ENCODE results near the gene FXYD5.
"Not testable (repeated sequence)": the region's sequence is repeated elsewhere in the genome, so short reads cannot be mapped to it uniquely, and the experiment has no call there.

FXYD5 gene

DNA sequence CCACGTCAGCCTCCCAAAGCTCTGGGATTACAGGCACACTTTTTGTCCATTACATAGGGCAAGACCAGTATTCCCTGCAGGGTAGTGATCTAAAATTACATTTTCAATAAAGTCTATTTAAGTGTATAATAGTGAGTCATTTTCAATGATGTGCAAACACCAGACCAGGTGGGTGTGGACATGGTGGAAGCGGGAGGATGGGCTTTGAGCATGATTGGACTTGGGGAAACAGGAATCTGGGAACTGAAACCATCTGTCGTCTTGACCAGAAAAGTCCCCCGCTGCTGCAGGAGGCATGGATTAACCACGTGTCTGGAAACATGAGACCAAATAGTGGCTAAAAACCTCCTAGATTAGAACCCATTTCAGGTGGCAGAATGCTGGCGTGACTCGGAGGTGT, 34.0 kb upstream of the FXYD5 start:
- DNase-seq, result no peak

DNA sequence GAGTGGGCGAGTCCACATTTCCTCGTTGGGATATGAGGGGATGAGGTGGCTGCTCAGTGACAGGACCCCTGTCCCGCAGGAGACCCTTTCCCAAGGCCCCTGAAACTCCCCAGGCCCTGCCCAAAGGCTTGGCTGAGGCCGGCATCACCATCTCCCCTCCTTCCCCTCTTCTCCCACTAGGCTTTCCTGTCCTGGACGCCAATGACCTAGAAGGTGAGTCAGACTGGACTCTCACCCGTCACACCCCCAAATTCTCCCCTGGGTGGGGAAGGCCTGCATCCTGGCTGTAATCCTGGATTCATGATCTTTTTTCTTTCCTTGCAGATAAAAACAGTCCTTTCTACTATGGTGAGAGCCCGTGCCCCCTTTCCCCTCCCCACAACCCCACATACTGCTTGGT, 33.6 kb upstream of the FXYD5 start:
- DNase-seq, result no peak

DNA sequence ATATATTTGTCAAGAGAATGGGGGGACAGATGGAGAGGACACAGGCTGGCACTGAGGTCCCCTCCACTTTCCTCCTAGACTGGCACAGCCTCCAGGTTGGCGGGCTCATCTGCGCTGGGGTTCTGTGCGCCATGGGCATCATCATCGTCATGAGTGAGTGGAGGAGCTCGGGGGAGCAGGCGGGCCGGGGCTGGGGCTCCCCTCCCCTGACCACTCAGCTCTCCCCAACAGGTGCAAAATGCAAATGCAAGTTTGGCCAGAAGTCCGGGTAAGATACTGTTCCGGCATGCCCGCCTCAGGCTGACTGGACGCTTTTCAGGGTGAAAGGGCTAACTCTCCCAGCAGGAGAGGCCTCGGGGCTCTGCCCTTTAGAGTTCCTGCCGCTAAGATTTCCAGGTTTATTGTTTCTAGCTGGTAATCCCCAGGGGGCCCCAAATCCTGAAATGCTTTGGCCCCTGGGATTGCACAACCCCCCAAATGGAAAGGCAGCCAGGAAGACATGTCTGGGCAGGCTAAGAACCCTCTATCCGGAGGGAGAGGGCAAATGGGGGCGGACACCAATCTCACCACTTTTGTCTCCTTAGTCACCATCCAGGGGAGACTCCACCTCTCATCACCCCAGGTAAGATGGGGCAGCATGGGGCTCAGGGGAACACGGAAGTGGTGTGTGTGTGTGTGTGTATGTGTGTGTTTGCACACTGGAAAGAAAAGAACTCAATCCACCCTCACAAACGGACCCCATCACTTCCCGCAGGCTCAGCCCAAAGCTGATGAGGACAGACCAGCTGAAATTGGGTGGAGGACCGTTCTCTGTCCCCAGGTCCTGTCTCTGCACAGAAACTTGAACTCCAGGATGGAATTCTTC, 31.6 kb upstream of the FXYD5 start:
- DNase-seq, result no peak

DNA sequence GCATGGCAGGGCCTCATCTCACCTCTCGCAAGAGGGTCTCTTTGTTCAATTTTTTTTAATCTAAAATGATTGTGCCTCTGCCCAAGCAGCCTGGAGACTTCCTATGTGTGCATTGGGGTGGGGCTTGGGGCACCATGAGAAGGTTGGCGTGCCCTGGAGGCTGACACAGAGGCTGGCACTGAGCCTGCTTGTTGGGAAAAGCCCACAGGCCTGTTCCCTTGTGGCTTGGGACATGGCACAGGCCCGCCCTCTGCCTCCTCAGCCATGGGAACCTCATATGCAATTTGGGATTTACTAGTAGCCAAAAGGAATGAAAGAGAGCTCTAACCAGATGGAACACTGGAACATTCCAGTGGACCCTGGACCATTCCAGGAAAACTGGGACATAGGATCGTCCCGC, 31.0 kb upstream of the FXYD5 start:
- DNase-seq, result no peak

DNA sequence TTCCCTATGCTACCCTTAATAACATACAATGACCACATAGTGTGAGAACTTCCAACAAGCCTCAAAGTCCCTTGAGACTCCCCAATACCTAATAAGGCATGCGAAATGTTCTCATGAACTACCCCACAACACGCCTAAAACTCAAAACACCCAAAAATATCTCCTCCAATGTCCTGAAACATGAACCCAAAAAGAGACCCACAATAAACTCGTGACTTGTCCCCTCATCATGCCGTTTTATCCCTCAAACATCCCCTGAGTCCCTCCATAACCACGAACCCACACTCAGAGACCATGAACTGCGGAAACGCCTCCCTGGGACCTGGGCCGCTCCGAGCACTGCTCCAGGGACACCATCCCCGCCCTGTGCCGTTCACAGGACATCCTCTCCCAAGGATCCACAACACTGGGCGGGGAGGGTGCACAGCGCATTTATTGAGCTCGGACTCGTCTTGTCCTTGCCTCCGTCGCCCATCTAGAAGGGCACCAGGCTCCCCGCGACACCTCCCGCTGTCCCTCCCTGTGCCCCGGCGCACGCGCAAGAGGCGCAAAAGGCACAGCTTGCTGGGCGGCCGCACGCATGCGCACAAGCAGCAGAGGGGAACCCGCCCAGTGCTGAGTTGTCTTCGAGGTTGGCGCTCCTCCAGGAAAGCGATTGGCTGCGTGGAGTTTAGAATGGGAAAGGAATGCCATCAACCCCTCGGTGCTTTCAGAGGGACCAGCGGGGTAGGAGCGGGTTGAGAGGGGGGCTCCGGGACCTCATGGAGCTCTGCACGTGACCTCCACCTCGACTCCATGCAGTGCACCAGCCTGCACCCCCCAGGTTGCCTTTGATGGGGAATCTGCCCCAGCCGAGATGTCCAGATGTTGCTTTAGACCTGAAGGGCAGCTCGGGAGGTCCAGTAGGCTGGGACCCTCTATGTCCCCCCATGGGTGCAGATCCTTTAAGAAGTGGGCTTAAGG, 30.2 kb upstream of the FXYD5 start:
- peak; percentile 86 for DNase-seq

DNA sequence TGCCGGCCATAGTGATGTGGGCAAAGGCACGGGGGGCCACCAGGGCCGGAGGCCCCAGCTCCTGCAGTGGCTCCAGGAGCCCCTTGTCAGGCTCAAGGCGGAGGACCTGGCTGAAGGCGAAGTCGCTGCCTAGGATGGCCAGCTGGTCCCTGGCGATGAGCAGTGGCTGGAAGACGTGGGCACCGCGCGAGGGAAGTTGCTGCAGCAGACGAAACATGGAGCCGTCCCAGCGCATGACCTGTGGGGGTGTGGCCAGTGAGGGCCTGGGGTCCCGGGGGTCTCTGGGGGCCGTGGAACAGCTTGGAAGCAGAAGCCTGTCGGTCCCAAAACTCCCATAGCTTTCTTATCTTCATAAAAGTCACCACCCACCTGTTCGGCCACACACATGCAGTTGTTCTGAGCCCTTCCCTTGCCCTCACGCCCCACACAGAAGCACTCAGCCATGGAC, 29.2 kb upstream of the FXYD5 start:
- no peak for DNase-seq

DNA sequence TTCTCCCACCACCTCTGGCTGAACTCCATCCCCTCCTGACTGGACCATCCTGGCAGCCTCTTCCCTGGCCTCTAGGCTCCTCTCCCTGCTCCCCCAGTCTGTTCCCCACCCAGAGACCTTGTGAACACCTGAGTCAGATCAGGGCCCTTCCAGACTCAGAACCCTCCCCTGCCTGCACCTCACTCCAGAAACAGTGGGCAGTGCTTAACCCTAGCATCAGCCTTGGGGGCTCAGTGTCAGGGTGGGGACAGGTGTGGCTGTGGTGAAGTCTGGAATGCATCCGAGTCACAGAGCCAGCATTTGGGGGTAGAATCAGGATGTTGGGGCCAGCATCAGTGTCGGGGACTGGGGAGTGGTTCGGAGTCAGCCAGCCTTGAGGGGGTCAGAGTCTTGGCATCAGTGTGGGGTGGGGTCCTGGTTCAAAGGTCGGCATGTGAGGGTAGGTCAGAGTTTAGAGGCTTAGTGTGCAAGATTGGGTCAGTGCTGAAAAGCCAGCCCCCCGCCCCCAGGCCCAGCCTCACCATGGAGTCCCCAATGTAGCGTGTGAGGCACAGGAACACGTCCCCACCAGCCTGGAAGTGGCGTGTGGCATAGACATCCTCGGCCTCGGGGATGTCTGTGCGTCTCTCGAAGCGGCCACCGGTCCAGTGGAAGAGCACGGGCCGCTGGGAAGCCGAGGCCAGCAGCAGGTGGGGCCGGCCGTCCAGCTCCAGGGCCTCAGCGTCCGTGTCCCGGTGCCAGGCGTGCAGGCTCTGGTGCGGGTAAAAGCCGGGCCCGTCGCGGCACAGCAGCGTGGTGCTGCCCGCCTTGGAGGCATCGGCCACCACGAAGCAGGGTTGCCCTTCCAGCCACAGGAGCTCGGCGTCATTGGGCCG, 28.5 kb upstream of the FXYD5 start:
- DNase-seq, result no peak

DNA sequence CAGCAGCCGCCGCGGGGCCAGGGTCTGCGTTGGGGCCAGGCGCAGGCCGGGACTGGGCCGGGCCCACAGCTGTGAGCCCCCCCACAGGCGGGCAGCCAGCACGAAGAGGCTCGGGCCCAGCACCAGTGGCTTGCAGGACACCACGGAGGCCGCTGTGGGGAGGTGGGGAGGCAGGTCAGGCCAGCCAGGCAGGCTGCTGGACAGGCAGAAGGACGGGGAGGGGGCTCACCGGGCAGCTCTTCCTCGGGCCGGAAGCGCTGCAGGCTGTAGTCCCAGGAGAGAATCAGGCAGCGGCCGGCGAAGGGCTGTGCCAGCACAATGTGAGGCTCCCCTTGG, 27.9 kb upstream of the FXYD5 start:
- no peak for DNase-seq

DNA sequence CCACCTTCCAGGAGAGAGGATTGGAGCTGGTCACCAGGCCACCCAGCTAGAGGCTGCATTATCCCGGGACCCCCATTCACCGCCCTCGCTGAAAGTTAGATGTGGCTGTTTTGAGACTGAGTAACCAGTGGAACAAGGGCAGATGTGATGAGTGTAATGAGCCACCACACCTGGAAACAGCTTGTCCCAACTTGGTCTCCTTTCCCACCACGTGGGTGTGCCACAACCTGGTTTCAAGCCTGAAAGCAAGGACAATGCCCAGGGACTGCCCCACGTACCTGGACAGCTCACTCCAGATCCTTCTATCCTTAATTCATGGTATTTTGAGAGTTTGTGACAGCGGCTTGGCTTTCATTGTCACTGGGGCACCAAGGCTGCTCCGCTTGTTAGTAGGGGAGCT, 26.7 kb upstream of the FXYD5 start:
- no peak for DNase-seq

DNA sequence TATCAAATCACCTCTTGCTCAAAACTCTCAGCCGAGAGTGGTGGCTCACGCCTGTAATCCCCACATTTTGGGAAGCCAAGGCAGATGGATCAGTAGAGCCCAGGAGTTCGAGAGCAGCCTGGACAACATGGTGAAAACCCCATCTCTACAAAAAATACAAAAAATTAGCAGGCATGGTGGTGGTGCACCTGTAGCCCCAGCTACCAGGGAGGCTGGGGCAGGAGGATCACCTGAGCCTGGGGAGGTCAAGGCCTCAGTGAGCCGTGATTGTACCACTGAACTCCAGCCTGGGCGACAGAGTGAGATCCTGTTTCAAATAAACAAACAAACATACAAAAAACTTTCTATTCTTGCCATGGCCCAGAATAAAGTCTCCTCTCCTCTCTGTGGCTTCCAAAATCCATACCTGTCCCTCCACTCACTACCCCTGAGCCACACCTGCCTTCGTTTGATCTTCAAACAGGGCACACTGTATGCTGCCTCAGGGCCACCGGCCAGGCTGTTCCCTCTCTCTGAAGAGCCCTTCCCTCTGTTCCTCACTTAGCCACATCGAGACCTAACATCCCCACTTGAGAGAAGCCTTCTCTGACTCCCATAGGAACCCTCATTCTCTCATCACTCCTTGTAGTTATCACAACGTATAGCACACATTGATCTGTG, 26.0 kb upstream of the FXYD5 start:
- no peak for DNase-seq

DNA sequence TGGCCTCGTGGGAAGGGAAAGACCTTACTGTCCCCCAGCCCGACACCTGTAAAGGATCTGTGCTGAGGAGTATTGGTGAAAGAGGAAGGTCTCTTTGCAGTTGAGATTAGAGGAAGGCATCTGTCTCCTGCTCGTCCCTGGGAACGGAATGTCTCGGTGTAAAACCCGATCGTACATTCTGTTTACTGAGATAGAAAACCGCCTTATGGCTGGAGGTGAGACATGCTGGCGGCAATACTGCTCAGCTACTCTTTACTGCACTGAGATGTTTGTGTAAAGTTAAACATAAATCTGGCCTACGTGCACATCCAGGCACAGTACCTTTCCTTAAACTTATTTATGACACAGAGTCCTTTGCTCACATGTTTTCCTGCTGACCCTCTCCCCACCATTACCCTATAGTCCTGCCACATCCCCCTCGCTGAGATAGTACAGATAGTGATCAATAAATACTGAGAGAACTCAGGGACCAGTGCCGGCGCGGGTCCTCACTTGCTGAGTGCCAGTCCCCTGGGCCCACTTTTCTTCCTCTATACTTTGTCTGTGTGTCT, 24.7 kb upstream of the FXYD5 start:
- DNase-seq, result not testable (repeated sequence)

DNA sequence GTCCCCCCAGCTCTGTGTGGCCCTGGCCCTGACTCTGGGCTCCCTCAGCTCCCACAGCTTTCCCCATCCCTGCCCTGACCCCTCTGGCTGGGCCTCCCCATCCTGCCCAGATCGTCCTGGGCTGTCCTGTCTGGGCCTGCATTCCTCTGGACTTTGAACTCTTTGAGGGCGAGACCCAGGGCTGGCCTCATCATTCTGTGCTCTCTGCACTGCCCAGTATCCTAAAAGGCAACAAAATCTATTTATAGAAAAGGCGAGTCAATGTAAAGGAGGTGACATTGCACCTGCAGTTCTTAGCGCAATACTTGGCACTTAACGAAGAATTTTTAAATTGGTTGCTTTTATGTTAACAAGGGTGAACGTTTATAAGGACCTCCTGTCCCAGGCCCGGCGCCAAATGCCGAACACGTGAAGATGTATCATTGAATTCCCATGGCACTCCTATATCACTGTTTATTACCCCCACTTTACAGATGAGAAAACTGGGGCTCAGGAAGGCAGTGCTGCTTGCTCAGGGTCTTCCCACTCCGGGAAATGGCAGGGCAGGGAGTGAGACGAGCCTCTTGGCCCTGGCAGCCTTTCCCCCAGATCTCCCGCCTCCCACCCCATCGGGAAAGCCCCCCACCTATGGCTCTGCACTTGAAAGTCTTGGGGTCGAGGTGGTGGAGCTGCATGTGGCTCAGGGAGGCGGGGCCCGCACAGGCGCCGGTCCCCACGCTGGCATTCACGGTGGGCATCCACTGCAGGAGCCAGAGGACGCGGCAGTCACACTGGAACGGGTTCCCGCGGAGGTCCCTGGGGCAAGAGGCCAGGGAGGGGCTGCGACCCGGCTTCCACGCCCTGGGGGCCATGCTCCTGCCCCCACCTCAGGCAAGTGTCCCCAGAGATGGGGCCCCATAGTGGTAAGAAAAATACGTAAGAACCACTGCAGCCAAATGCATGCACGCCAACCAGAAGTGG, 23.5 kb upstream of the FXYD5 start:
- DNase-seq, result no peak

DNA sequence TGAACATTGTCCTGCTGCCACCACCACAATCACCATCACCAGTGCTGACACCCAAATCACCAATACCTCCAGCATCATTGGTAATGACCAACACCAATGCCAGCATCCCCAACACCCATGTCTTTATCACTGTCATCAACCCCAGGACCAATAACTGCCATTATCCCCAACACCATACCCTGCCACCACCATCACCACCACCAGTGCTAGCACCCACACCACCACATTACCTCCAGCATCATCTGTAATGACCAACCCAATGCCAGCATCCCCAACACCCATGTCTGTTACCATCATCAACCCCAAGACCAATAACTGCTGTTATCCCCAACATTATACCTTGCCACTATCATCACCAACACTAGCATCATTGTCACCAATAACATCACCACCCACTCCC, 22.3 kb upstream of the FXYD5 start:
- no peak for DNase-seq

DNA sequence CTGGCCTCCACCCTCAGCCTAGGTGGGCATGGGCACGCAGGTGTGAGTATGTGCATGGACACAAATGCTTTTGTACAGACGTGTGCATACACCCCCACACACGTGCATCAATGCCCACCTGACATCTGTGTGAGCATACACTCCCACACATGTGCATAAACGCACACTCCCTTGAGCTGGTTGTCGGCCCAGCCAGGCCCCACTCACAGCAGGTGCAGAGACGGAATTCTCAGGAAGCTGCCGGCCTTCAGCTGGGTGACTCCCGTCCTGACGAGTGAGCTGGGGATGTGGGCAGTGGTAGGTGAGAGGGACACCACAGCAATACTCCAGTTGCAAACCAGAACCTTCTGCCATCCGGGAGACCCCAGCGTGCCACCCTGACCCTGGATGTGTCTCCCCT, 20.7 kb upstream of the FXYD5 start:
- no peak for DNase-seq

DNA sequence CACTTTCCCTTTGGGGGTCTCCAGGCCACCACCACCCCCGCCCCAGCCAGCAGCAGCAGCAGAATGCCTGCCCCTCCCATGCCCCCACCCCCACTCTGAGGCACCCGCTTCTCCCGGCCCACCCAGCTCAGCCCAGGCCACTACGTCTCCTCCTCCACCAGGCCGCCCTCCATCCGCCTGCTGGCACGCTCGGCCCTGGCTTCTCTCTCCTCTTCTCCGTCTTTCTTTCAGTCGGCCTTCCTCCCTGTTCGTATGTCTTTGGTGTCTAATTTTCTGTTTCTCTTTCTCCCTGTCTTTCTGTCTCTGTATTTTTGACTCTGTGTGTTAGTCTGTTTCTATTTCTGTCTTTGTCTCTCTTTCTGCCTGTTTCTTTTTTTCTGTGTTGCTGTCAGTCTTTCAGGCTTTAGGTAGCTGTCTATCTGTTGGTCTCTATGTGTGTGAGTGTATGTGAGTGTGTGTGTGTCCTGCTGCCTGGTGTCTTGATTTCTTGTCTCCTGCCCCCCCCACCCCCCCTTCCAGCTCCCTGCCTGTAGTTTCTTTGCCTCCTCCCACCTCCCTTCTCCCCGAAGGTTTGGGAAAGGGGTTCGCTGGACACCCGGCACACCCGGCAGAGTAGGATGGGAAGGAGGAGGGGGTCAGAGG, 19.8 kb upstream of the FXYD5 start, which contains the start of gene LGI4:
TSS of gene LGI4 (minus strand) at position 459 of the 642 bp plus-strand sequence. CDS start at position 80, 379 bp downstream.
- no peak for DNase-seq

DNA sequence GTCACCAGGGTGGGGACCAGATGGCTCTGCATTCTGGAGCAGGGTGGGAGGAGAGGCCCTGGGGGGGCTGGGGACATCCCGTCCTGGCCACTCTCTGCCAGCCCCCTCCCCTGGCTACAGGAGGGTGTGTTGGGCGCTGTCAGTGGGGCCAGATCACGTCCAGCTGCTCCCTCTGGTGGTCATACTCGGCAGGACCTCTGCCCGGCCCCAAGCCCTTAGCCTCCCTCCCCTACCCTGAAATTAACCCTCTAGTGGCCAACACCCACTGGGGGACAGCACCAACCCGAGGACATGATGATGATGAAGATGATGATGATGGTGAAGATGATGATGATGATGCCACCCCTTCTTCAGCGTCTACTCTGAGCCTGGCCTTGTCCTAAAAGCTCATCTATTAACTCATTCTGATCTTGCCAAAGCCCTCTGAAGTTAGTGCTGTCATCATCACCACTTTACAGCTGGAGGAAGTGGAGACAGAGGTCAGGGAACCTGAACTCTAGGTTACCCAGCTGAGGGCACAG, 19.1 kb upstream of the FXYD5 start:
- DNase-seq, result peak; percentile 91

DNA sequence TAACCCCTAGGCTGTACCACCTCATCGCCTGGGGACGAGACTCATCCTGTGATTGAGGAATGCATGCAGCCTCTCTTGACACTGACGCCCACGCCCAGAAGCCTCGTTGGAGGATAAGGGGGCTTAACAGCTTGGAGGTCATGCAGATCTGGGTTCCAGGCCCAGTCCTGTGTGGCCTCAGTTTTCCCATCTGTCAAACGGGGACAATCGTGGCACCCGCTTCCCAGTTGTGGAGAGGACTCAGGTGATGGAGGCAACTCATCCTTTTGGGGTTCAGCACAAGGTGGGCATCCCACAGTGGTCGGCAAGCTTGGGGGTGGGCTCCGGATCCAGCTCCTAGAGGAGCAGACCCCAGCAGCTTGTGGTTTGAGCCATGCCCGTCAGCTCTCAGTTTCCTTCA, 18.3 kb upstream of the FXYD5 start:
- no peak for DNase-seq

DNA sequence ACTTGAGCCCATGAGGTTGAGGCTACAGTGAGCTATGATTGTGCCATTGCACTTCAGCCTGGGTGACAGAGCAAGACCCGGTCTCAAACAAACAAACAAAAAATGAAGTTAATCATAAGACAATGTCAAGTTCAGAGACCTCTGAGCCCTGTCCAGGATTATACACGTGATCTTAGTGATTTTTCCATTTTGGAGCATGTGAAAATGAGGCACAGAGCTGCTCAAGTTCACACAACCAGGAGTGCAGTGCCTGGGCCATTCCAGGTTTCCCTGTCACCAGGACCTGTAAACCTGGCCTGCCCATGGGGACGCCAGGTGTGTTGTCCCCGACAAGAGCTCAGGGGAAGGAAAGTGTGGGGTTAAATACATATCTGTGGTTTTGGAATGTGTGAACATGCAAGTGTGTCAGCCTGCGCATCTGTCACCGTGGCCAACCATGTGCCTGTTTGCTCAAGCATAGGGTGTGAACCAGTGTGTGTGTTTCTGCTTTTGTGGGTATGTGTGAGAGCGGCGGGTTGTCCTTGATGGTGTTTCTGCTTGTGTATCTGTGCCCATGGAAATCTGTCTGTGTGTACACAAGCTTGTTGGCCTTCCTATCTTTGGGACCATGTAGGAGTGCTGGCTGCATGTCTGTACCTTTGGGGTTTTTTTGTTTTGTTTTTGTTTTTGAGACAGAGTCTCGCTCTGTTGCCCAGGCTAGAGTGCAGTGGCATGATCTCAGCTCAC, 17.4 kb upstream of the FXYD5 start:
- no peak for DNase-seq

DNA sequence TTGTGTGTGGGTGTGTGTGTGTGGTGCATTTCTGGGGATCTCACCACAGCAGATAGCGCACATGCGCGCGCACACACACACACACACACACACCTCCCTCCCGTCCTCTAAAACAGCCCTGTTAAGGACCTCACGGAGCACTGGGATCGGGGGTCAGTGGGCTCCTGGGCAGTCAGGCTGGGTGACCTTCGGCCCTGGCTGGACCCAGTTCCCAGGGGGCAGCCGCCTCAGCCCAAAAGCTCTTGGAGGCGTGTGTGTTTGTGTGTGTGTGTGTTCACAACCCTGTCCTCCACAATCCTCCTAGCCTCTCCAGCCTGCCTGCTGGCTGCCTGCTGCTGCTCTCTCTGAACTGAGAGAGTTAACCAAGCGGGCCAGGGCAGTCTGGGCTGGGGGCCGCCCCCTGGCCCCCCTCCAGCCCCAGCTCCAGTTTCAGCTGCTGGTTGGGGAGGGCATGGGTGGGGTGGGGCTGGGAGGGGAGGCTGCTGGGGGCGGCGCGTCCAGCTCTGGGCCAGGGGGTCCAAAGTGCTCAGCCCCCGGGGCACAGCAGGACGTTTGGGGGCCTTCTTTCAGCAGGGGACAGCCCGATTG, 16.1 kb upstream of the FXYD5 start, which contains the start of gene FXYD1:
TSS of gene FXYD1 (plus strand) at position 520 of the 588 bp plus-strand sequence. CDS start 1,256 bp downstream, outside the sequence.
- DNase-seq, result no peak
